ENCODE data around the gene NAV2. TPM values are rescaled to one million over a fixed set of nuclear protein-coding genes. Genes with fewer than 3 reads are reported as not detected.

Gene NAV2
- total RNA-seq, 1 experiment from 2014 or later, result 2.1 TPM

- ATAC-seq (no peak), DNase-seq (ENCODE audit: low read depth, low spot score) (no peak)
- no peaks in the 10 kb centered on the region for H3K79me2 ChIP-seq (ENCODE audit: insufficient read depth, low read length)
- intact Hi-C loops (cut with micrococcal nuclease), result no loop called here
- ChIA-PET CTCF (no interaction called here), RAD21 (ENCODE audit: low non-redundant PET in 1 of 2, low total read pairs in 2 of 2, uncharacterized antibody in 2 of 2, unreplicated experiment in 2 of 2) (no interaction called here), POLR2A (no interaction called here)
- H3K27me3 ChIP-seq (ENCODE audit: insufficient read depth, low read length), result peaks cover 20% of the 10 kb centered on the region
- no peaks in the 10 kb centered on the region for H3K9me2 ChIP-seq (ENCODE audit: insufficient read depth)
- no TSS peak for BruUV-seq (replicated peaks)
- H3K4me2 ChIP-seq (ENCODE audit: low read length), result no peak overlapping the region
- H3K4me1 ChIP-seq (ENCODE audit: control insufficient read depth in 1 of 2, insufficient read depth in 2 of 2, low read length in 2 of 2), result no peaks in the 10 kb centered on the region
- no peaks in the 10 kb centered on the region for H3K9me3 ChIP-seq (ENCODE audit: control insufficient read depth in 1 of 2, insufficient read depth in 1 of 2, low read depth in 1 of 2, low read length in 2 of 2)
- TF ChIP-seq EZH2phosphoT487 (IDR thresholded peaks at IDR 0.05; ENCODE audit: borderline replicate concordance) (no peak), ELF1 (IDR thresholded peaks at IDR 0.05; ENCODE audit: borderline replicate concordance, low read depth) (no peak), EGR1 (IDR thresholded peaks at IDR 0.05; ENCODE audit: low read depth) (no peak), ATF3 (IDR thresholded peaks at IDR 0.05) (no peak)
- H4K20me1 ChIP-seq (ENCODE audit: insufficient read depth), result no peaks in the 10 kb centered on the region
- no peak overlapping the region for H3K9ac ChIP-seq (ENCODE audit: low read length)
- H3K27ac ChIP-seq (ENCODE audit: low read depth, low read length), result no peak overlapping the region
- H3K36me3 ChIP-seq (ENCODE audit: control insufficient read depth in 1 of 2, insufficient read depth in 2 of 2, low read length in 2 of 2), result no peaks in the 10 kb centered on the region
- no peak overlapping the region for H2AFZ ChIP-seq (ENCODE audit: low read depth, low read length, poor library complexity, severe bottlenecking)
- no peak overlapping the region for H3K4me3 ChIP-seq (replicated peaks in 1 of 2; ENCODE audit: low read depth in 1 of 2, low read length in 2 of 2)
Measured at GRCh38 chr11:20021212-20021611, 308.6 kb downstream of the NAV2 start.

GRCh38 chr11:20021771-20022362, 309.2 kb downstream of the NAV2 start:
- peaks cover 23% of the 10 kb centered on the region for H3K27me3 ChIP-seq (ENCODE audit: insufficient read depth, low read length)
- ChIA-PET CTCF (no interaction called here), POLR2A (no interaction called here), RAD21 (ENCODE audit: low non-redundant PET in 1 of 2, low total read pairs in 2 of 2, uncharacterized antibody in 2 of 2, unreplicated experiment in 2 of 2) (no interaction called here)
- DNase-seq (ENCODE audit: low read depth, low spot score), result no peak
- H3K4me1 ChIP-seq (ENCODE audit: control insufficient read depth in 1 of 2, insufficient read depth in 2 of 2, low read length in 2 of 2), result no peaks in the 10 kb centered on the region
- no peaks in the 10 kb centered on the region for H3K79me2 ChIP-seq (ENCODE audit: insufficient read depth, low read length)
- no peaks in the 10 kb centered on the region for H3K9me3 ChIP-seq (ENCODE audit: control insufficient read depth in 1 of 2, insufficient read depth in 1 of 2, low read depth in 1 of 2, low read length in 2 of 2)
- no peak overlapping the region for H3K4me2 ChIP-seq (ENCODE audit: low read length)
- H3K4me3 ChIP-seq (replicated peaks in 1 of 2; ENCODE audit: low read depth in 1 of 2, low read length in 2 of 2), result no peak overlapping the region
- TF ChIP-seq ZFX (IDR thresholded peaks at IDR 0.05), result no peak
- TF ChIP-seq CBX3 (IDR thresholded peaks at IDR 0.05; ENCODE audit: low read depth), result no peak
- no peak for TF ChIP-seq CEBPB (IDR thresholded peaks at IDR 0.05; ENCODE audit: low read depth)
- no peak for TF ChIP-seq ZNF274 (IDR thresholded peaks at IDR 0.05; ENCODE audit: low read depth, low read length)
- TF ChIP-seq ZBTB33 (IDR thresholded peaks at IDR 0.05; ENCODE audit: extremely low read depth, insufficient replicate concordance, low read length), result no peak
- no peak for TF ChIP-seq SIN3A (IDR thresholded peaks at IDR 0.05; ENCODE audit: low read depth)
- no peak for TF ChIP-seq EGR1 (IDR thresholded peaks at IDR 0.05; ENCODE audit: low read depth)
- no peak for TF ChIP-seq POLR2AphosphoS5 (IDR thresholded peaks at IDR 0.05; ENCODE audit: low read depth, low read length)
- no peak for TF ChIP-seq TCF7L2 (IDR thresholded peaks at IDR 0.05; ENCODE audit: borderline replicate concordance, extremely low read depth, insufficient read depth, insufficient read length)
- TF ChIP-seq EZH2 (IDR thresholded peaks at IDR 0.05), result no peak
- TF ChIP-seq ATF3 (IDR thresholded peaks at IDR 0.05), result no peak
- no peak overlapping the region for H3K9ac ChIP-seq (ENCODE audit: low read length)
- intact Hi-C loops (cut with micrococcal nuclease), result no loop called here
- H3K9me2 ChIP-seq (ENCODE audit: insufficient read depth), result no peaks in the 10 kb centered on the region
- ATAC-seq, result no peak
- no peak overlapping the region for H2AFZ ChIP-seq (ENCODE audit: low read depth, low read length, poor library complexity, severe bottlenecking)
- H3K27ac ChIP-seq (ENCODE audit: low read depth, low read length), result no peak overlapping the region
- BruUV-seq (replicated peaks), result no TSS peak
- H4K20me1 ChIP-seq (ENCODE audit: insufficient read depth), result no peaks in the 10 kb centered on the region
- H3K36me3 ChIP-seq (ENCODE audit: control insufficient read depth in 1 of 2, insufficient read depth in 2 of 2, low read length in 2 of 2), result no peaks in the 10 kb centered on the region

Measured in HCT116 (cell line).